Ovary (tissue), 9 donors: ENCODE measurements around the gene GDPD2. TPM values are rescaled to one million over a fixed set of nuclear protein-coding genes. Genes with fewer than 3 reads are reported as not detected.

Experiments used
- DNase-seq, 5 donors: peaks; one replicate each; pipeline ENCODE4 v3.0.0-alpha.2; 2019 to 2020
- H3K27ac ChIP-seq, 2 donors: fragments of 200-600 bp; one replicate each; pipeline versions ENCODE4 v1.5.1 to v1.8.0; 2019 to 2022
- H3K27me3 ChIP-seq: fragments of 200-600 bp; one replicate; pipeline ENCODE4 v1.8.0; 2022
- H3K36me3 ChIP-seq: fragments of 200-600 bp; sonication (generic); one replicate; pipeline ENCODE4 v1.5.1; 2019
- H3K4me1 ChIP-seq: one replicate; pipeline ENCODE4 v1.8.1; 2013; ENCODE audit warnings: mild to moderate bottlenecking, moderate library complexity; ENCODE audit not compliant: insufficient read depth
- H3K4me3 ChIP-seq: fragments of 200-600 bp; sonication (generic); one replicate; pipeline ENCODE4 v1.5.1; 2017
- H3K9me3 ChIP-seq, 2 donors: fragments of 200-600 bp in 1 of 2; sonication (generic) in 1 of 2; one replicate each; pipeline versions ENCODE4 v1.5.1 to v1.8.1; 2013 to 2019; ENCODE audit warnings: mild to moderate bottlenecking in 1 of 2, moderate library complexity in 1 of 2
- EP300 ChIP-seq: sonication (generic); formaldehyde crosslinking; IDR thresholded peaks from one replicate; pipeline ENCODE4 v1.6.1; 2017; ENCODE audit warnings: antibody characterized with exemption
- POLR2A ChIP-seq: fragments of 450-650 bp; IDR thresholded peaks from one replicate; pipeline ENCODE4 v1.6.1; 2017; ENCODE audit warnings: antibody characterized with exemption, mild to moderate bottlenecking, moderate library complexity
- WGBS, 3 donors: extraction: QIAGEN DNeasy Blood & Tissue Kit in 1 of 3; methylation state at CpG; one replicate each; pipeline versions ENCODE4 v1.1.5 to v1.1.7; 2013 to 2017; 5-methylcytosine and 5-hydroxymethylcytosine counted together
- intact Hi-C, 4 donors: fragments of 100-400 bp; cut with DNase I; formaldehyde crosslinking; loops; one replicate each; pipeline versions ENCODE4 v1.11.0 to v1.15.1; 2022 to 2023
- polyA plus RNA-seq, 2 donors: library from polyadenylated mRNA; stranded (reverse); fragments of 200-250 nt in 1 of 2; fragments of 350-450 nt in 1 of 2; fragmentation: Illumina TruSeq in 1 of 2; extraction: RNeasy Lipid Tissue Mini Kit (QIAGEN cat#74804) in 1 of 2; gene quantifications; one replicate each; pipeline ENCODE4 v1.2.3, GENCODE V29; 2013 to 2014
- total RNA-seq, 7 donors: library from RNA; depleted of rRNA in 2 of 7; stranded (reverse); fragments of >200 nt in 2 of 7; fragmentation: NEBNext Ultra II Directional in 3 of 7; extraction: Animal tissue kit (Norgen Biotek cat#: 25700) in 3 of 7; gene quantifications; one replicate each; pipeline versions ENCODE4 v1.1.0 to v1.2.4, GENCODE V29; 2016 to 2023
- TF ChIP-seq, protein P1 (sequence below), 3 donors: fragments of 450-650 bp in 2 of 3; fragments of 200-600 bp in 1 of 3; IDR thresholded peaks; one replicate each; pipeline versions ENCODE4 v1.5.1 to v1.8.0; 2016 to 2022; ENCODE audit warnings: antibody characterized with exemption in 3 of 3, mild to moderate bottlenecking in 1 of 3
- donor health status: DM: no; HTN: no; CAD: no; lungs with moderate emphysema.
- donor health status: DM: no; HTN: no; CAD: no.
- donor health status: Bipolar disorder and iron deficiency.
- donor health status: DM: yes; HTN: yes; CAD: no.
- donor health status: DM: no; HTN: no; CAD: no.
- donor health status: DM: yes; HTN: yes; CAD: no.

The GDPD2 gene
- total and polyA plus RNA-seq, 9 donors = not detected

DNA sequence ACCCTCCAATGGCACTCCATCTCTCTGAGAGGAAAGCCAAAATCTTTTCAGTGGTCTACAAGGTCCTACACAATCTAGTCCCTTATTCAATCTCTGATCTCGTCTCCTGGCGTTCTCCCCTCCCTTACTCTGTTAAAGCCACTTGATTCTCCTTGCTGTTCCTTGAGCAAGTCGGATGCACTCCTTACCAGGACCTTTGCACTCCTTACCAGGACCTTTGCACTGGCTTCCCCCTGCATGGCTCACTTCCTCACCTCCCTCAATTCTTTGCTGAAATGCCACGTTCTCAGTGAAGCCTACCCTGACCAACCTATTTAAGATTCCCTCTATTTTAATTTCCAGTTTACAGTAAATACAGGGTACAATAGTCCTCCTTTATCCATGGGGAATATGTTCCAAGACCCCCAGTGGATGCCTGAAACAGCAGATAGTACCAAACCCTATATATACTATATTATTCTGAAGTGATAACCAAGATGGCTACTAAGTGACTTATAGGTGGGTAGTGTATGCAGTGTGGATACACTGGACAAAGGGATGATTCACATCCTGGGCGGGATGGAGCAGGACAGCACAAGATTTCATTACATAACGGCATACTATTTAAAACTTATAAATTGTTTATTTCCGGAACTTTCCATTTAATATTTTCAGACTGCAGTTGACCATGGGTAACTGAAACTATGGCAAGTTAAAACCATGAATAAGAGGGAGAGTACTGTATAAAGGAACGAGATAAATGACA is 15.0 kb downstream of the GDPD2 start:
- Histone ChIP-seq H3K27ac (no peak overlapping the region), H3K27me3 (no peaks in the 10 kb centered on the region), H3K4me1 (peaks cover 5% of the 10 kb centered on the region), H3K36me3 (no peaks in the 10 kb centered on the region), H3K4me3 (no peak overlapping the region), H3K9me3 (no peaks in the 10 kb centered on the region)
- TF ChIP-seq POLR2A (no peak), EP300 (no peak)
- TF ChIP-seq, protein P1, sequence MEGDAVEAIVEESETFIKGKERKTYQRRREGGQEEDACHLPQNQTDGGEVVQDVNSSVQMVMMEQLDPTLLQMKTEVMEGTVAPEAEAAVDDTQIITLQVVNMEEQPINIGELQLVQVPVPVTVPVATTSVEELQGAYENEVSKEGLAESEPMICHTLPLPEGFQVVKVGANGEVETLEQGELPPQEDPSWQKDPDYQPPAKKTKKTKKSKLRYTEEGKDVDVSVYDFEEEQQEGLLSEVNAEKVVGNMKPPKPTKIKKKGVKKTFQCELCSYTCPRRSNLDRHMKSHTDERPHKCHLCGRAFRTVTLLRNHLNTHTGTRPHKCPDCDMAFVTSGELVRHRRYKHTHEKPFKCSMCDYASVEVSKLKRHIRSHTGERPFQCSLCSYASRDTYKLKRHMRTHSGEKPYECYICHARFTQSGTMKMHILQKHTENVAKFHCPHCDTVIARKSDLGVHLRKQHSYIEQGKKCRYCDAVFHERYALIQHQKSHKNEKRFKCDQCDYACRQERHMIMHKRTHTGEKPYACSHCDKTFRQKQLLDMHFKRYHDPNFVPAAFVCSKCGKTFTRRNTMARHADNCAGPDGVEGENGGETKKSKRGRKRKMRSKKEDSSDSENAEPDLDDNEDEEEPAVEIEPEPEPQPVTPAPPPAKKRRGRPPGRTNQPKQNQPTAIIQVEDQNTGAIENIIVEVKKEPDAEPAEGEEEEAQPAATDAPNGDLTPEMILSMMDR (IDR thresholded peaks at IDR 0.05) = no peak
- no peak for DNase-seq
- WGBS, 3 donors = 64 to 71% (median 68%) methylated on average over 8 of the region's 8 CpGs
- intact Hi-C loops = loop anchor here in 1 of 4 donors (10.0 kb wide), 1 partner anchor 303 kb away; the partner anchor contains the start of gene IGBP1

DNA sequence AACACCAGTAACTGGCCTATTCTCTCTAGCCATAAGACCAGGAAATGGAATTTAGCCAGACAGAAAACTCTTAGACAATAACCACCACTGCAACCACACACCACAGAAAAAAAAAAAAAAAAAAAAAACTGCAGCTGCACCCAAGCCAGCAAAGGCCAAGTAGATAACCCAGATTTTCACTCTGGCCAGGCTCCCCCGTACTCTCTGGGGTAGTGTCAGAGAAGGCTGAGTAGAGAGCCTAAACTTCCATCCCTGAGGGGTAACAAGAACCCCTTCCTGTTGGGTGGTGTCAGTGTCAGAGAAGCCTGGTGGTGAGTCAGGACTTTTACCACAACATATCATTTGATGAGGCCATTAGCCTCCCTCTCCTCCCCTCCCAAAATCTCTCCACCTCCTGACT is 15.9 kb downstream of the GDPD2 start:
- no peaks in the 10 kb centered on the region for H3K27me3 ChIP-seq

DNA sequence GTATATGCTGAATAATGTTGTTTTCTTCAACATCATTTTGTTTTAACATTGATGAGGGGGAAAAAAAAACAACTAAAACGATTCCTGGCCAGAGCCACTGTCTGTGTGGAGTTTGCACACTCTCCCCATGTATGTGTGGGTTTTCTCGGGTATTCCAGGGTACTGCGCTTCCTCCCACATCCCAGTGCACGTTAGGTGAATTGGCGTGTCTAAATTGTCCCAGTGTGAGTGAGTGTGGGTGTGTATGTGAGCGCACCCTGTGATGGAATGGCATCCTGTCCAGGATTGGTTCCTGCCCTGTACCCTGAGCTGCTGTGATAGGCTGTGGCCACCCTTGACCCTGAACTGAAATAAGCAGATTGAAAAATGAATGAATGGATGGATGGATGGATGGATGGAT is 19.1 kb downstream of the GDPD2 start:
- TF ChIP-seq POLR2A = no peak
- TF ChIP-seq, protein P1 (IDR thresholded peaks at IDR 0.05) = no peak
- no peak for TF ChIP-seq EP300
- no peaks in the 10 kb centered on the region for H3K36me3 ChIP-seq
- DNase-seq = no peak
- H3K4me3 ChIP-seq = no peak overlapping the region
- H3K27me3 ChIP-seq = no peaks in the 10 kb centered on the region
- no peaks in the 10 kb centered on the region for H3K9me3 ChIP-seq
- H3K4me1 ChIP-seq = no peaks in the 10 kb centered on the region
- 45 to 57% (median 51%) methylated on average over 6 of the region's 6 CpGs for WGBS, 3 donors
- intact Hi-C loops = no loop called here
- H3K27ac ChIP-seq = no peak overlapping the region

More for the DNA sequence above, 15.9 kb downstream of the GDPD2 start:
- WGBS, 3 donors = 39 to 45% (median 45%) methylated on average over 1 of the region's 1 CpG
- Histone ChIP-seq H3K4me1 (peaks cover 5% of the 10 kb centered on the region), H3K36me3 (no peaks in the 10 kb centered on the region), H3K27ac (no peak overlapping the region), H3K4me3 (no peak overlapping the region), H3K9me3 (no peaks in the 10 kb centered on the region)
- intact Hi-C loops = loop anchor here in 1 of 4 donors (10.0 kb wide), 1 partner anchor 304 kb away; the partner anchor contains the start of gene IGBP1
- TF ChIP-seq EP300 = no peak
- TF ChIP-seq, protein P1 (IDR thresholded peaks at IDR 0.05) = no peak
- no peak for TF ChIP-seq POLR2A
- no peak for DNase-seq

DNA sequence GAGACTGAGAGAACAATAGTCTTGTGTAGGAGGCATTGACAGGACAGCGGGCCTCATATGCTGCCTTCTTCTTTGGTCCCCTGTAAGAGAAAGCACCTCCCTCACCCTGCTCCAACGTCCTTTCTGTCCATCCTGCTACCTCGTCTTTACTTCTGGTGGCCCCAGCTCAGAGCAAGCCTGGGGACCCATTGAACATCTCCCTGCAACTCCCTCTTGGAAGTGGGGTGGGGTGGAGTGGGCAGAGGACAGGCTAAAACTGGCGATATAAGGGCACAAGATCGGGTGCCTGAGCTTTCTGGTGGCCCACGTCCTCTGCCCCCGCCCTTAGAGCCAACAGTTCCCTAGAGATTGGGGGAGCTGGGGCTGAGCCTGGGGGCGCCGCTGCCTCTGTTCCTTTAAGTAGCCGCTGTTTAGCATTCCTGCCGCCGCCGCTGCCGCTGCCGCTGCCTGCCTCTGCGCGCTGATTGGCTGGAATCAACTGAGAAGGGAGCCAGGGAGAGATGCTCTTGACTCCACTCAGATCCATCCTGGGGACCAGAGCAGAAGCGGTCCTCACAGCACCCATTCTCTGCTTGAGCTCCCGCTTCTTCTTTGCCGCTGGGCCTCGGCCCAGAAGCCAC is 21.3 kb downstream of the GDPD2 start, which contains the start of gene DLG3:
Gene DLG3 (plus strand): TSS at position 510 of the 620 bp plus-strand sequence. CDS start 367 bp downstream, outside the sequence.
- Histone ChIP-seq H3K36me3 (no peaks in the 10 kb centered on the region), H3K9me3 (no peaks in the 10 kb centered on the region), H3K4me1 (no peaks in the 10 kb centered on the region), H3K27ac (no peak within 1 kb of the TSS), H3K27me3 (no peaks in the 10 kb centered on the region), H3K4me3 (no peak within 1 kb of the TSS)
- TF ChIP-seq POLR2A (no peak), EP300 (no peak)
- TF ChIP-seq, protein P1 (IDR thresholded peaks at IDR 0.05) = no peak
- intact Hi-C loops = no loop called here
- DNase-seq = peak in 2 of 5 donors; percentile 40 to 44
- 22 to 34% (median 33%) methylated on average over 18 to 21 of the region's 21 CpGs for WGBS, 3 donors
